HepG2 (cell line): Measurements from ENCODE around the gene RPGRIP1. TPM values are rescaled to one million over a fixed set of nuclear protein-coding genes. Genes with fewer than 3 reads are reported as not detected.

Experiments used
- GABPA ChIP-seq, 2 experiments: IDR thresholded peaks; 2 replicates each; pipeline ENCODE4 v1.6.1; 2011 to 2016; ENCODE audit warnings: low read depth in 2 of 2, low read length in 1 of 2, missing biosample characterization in 1 of 2, missing genetic modification characterization in 1 of 2
- HOXA7 ChIP-seq: sonication (generic); formaldehyde crosslinking; IDR thresholded peaks from 2 replicates; pipeline ENCODE4 v1.8.1; 2022; ENCODE audit warnings: mild to moderate bottlenecking, missing genetic modification reagents, moderate library complexity
- JUNB ChIP-seq: sonication (generic); formaldehyde crosslinking; IDR thresholded peaks from 2 replicates; pipeline ENCODE4 v1.8.0; 2022; ENCODE audit warnings: missing genetic modification reagents, mild to moderate bottlenecking, borderline replicate concordance
- MAFF ChIP-seq: IDR thresholded peaks from 2 replicates; pipeline ENCODE4 v1.6.1; 2011; ENCODE audit warnings: low read depth, low read length, improper control_type of control experiment
- MAFG ChIP-seq: sonication (generic); formaldehyde crosslinking; IDR thresholded peaks from 2 replicates; pipeline ENCODE4 v1.5.1; 2020; ENCODE audit warnings: mild to moderate bottlenecking, missing genetic modification reagents
- NONO ChIP-seq, 2 experiments: fragments of 450-650 bp in 1 of 2; sonication (generic) in 1 of 2; formaldehyde crosslinking in 1 of 2; IDR thresholded peaks in 1 of 2; conservative IDR thresholded peaks in 1 of 2; 2 replicates each; pipeline versions ENCODE4 v1.6.1 to v1.8.0; 2017 to 2022; ENCODE audit warnings: mild to moderate bottlenecking in 1 of 2, missing genetic modification reagents in 1 of 2, moderate library complexity in 1 of 2
- POGK ChIP-seq: sonication (generic); formaldehyde crosslinking; conservative IDR thresholded peaks from 2 replicates; pipeline ENCODE4 v1.8.0; 2022; ENCODE audit warnings: mild to moderate bottlenecking, moderate library complexity, missing genetic modification reagents
- RFXAP ChIP-seq: sonication (generic); formaldehyde crosslinking; IDR thresholded peaks from 2 replicates; pipeline ENCODE4 v1.4.0; 2020; ENCODE audit warnings: missing genetic modification reagents, borderline replicate concordance
- RORA ChIP-seq: sonication (generic); formaldehyde crosslinking; IDR thresholded peaks from 2 replicates; pipeline ENCODE4 v1.5.0; 2020; ENCODE audit warnings: mild to moderate bottlenecking, missing genetic modification reagents, moderate library complexity
- SALL2 ChIP-seq: sonication (generic); formaldehyde crosslinking; IDR thresholded peaks from 2 replicates; pipeline ENCODE4 v1.8.1; 2023; ENCODE audit warnings: mild to moderate bottlenecking, missing genetic modification reagents, inconsistent platforms
- ZBTB2 ChIP-seq: sonication (generic); formaldehyde crosslinking; IDR thresholded peaks from 2 replicates; pipeline ENCODE4 v1.8.0; 2022; ENCODE audit warnings: low read depth, missing genetic modification reagents
- ZFP41 ChIP-seq: sonication (generic); formaldehyde crosslinking; IDR thresholded peaks from 2 replicates; pipeline ENCODE4 v1.4.0; 2020; ENCODE audit warnings: mild to moderate bottlenecking, missing genetic modification reagents, borderline replicate concordance
- ZFY ChIP-seq: sonication (generic); formaldehyde crosslinking; IDR thresholded peaks from 2 replicates; pipeline ENCODE4 v1.4.0; 2020; ENCODE audit warnings: missing genetic modification reagents
- ZNF230 ChIP-seq: sonication (generic); formaldehyde crosslinking; IDR thresholded peaks from 2 replicates; pipeline ENCODE4 v1.4.0; 2020; ENCODE audit warnings: mild to moderate bottlenecking, missing genetic modification reagents
- ZNF3 ChIP-seq: IDR thresholded peaks from 2 replicates; pipeline ENCODE4 v1.7.0; 2017; ENCODE audit warnings: inconsistent platforms
- ZNF547 ChIP-seq: sonication (generic); formaldehyde crosslinking; IDR thresholded peaks from 2 replicates; pipeline ENCODE4 v1.5.1; 2020; ENCODE audit warnings: mild to moderate bottlenecking, missing genetic modification reagents
- ZNF782 ChIP-seq: sonication (generic); formaldehyde crosslinking; IDR thresholded peaks from 2 replicates; pipeline ENCODE4 v1.4.0; 2020; ENCODE audit warnings: missing genetic modification reagents, mild to moderate bottlenecking, borderline replicate concordance
- ZNF83 ChIP-seq: sonication (generic); formaldehyde crosslinking; IDR thresholded peaks from 2 replicates; pipeline ENCODE4 v1.4.0; 2020; ENCODE audit warnings: missing genetic modification reagents, mild to moderate bottlenecking, borderline replicate concordance
- ZZZ3 ChIP-seq: sonication (generic); formaldehyde crosslinking; IDR thresholded peaks from 2 replicates; pipeline ENCODE4 v1.4.0; 2020; ENCODE audit warnings: missing genetic modification reagents, mild to moderate bottlenecking, borderline replicate concordance
- polyA plus RNA-seq, 8 experiments: library from polyadenylated mRNA; depleted of rRNA in 3 of 8; stranded (reverse) in 7 of 8; unstranded in 1 of 8; fragments of >200 nt; fragmentation: Illumina TruSeq in 4 of 8; extraction: Trizol in 4 of 8; gene quantifications; 2 replicates each; pipeline versions ENCODE4 v1.2.1 to v1.2.3, GENCODE V29; 2011 to 2016; ENCODE audit warnings: low read depth in 4 of 8, missing spikeins in 1 of 8, mixed read lengths in 1 of 8; ENCODE audit not compliant: insufficient read depth in 1 of 8
- total RNA-seq, 5 experiments: library from RNA; depleted of rRNA; stranded (reverse); fragments of >200 nt; fragmentation: Illumina TruSeq; extraction: Trizol; gene quantifications; 2 replicates each; pipeline ENCODE4 v1.2.3, GENCODE V29; 2016; ENCODE audit warnings: low read depth in 1 of 5
- TF ChIP-seq, protein P1 (sequence below): sonication (generic); formaldehyde crosslinking; IDR thresholded peaks from 2 replicates; pipeline ENCODE4 v1.9.0; 2021; ENCODE audit warnings: missing genetic modification reagents, borderline replicate concordance
- TF ChIP-seq, protein P2 (sequence below): sonication (generic); formaldehyde crosslinking; IDR thresholded peaks from 2 replicates; pipeline ENCODE4 v1.4.0; 2020; ENCODE audit warnings: missing genetic modification reagents

RPGRIP1 gene
- total and polyA plus RNA-seq, 2 of the 13 experiments (the other 11 are each of a cell fraction or from before 2014, with no cell fraction given): 0.13 to 1.1 TPM

GRCh38 chr14:21308479-21309237 is 28.8 kb downstream of the RPGRIP1 start (continued):
- TF ChIP-seq SALL2: peak; percentile 56; the same call in 1 of the 2 replicates
- TF ChIP-seq, protein P1, sequence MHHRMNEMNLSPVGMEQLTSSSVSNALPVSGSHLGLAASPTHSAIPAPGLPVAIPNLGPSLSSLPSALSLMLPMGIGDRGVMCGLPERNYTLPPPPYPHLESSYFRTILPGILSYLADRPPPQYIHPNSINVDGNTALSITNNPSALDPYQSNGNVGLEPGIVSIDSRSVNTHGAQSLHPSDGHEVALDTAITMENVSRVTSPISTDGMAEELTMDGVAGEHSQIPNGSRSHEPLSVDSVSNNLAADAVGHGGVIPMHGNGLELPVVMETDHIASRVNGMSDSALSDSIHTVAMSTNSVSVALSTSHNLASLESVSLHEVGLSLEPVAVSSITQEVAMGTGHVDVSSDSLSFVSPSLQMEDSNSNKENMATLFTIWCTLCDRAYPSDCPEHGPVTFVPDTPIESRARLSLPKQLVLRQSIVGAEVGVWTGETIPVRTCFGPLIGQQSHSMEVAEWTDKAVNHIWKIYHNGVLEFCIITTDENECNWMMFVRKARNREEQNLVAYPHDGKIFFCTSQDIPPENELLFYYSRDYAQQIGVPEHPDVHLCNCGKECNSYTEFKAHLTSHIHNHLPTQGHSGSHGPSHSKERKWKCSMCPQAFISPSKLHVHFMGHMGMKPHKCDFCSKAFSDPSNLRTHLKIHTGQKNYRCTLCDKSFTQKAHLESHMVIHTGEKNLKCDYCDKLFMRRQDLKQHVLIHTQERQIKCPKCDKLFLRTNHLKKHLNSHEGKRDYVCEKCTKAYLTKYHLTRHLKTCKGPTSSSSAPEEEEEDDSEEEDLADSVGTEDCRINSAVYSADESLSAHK (CRISPR knock-in tag): no peak
- no peak for TF ChIP-seq ZFP41 (CRISPR knock-in tag)
- TF ChIP-seq ZZZ3: no peak
- TF ChIP-seq, protein P2, sequence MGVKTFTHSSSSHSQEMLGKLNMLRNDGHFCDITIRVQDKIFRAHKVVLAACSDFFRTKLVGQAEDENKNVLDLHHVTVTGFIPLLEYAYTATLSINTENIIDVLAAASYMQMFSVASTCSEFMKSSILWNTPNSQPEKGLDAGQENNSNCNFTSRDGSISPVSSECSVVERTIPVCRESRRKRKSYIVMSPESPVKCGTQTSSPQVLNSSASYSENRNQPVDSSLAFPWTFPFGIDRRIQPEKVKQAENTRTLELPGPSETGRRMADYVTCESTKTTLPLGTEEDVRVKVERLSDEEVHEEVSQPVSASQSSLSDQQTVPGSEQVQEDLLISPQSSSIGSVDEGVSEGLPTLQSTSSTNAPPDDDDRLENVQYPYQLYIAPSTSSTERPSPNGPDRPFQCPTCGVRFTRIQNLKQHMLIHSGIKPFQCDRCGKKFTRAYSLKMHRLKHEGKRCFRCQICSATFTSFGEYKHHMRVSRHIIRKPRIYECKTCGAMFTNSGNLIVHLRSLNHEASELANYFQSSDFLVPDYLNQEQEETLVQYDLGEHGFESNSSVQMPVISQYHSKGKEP: 0 out of 2 replicates have a peak, but pooled peaks have one; percentile 11
- peak; percentile 43; the same call in 1 of the 2 replicates for TF ChIP-seq ZFY (CRISPR knock-in tag)
- 0 out of 2 replicates have a peak, but pooled peaks have one; percentile 4 for TF ChIP-seq MAFF
- TF ChIP-seq RORA (CRISPR knock-in tag): no peak
- no peak for TF ChIP-seq ZNF83 (CRISPR knock-in tag)
- TF ChIP-seq ZNF782 (CRISPR knock-in tag): 0 out of 2 replicates have a peak, but pooled peaks have one; percentile 43
- TF ChIP-seq HOXA7: no peak
- no peak for TF ChIP-seq NONO (IDR thresholded peaks at IDR 0.05)
- TF ChIP-seq NONO (CRISPR knock-in tag; conservative IDR thresholded peaks at IDR 0.05): no peak
- no peak for TF ChIP-seq ZNF230 (CRISPR knock-in tag)
- TF ChIP-seq JUNB (CRISPR knock-in tag): no peak
- TF ChIP-seq MAFG (CRISPR knock-in tag): no peak
- TF ChIP-seq RFXAP (CRISPR knock-in tag): peak; percentile 82
- TF ChIP-seq ZNF3 (CRISPR knock-in tag): 0 out of 2 replicates have a peak, but pooled peaks have one; percentile 36
- peak; percentile 48; the same call in 1 of the 2 replicates for TF ChIP-seq POGK (CRISPR knock-in tag)
- no peak for TF ChIP-seq ZBTB2 (CRISPR knock-in tag)
- TF ChIP-seq GABPA (IDR thresholded peaks at IDR 0.05; ENCODE audit: low read depth, low read length): no peak
- peak; percentile 76 for TF ChIP-seq GABPA (CRISPR knock-in tag; IDR thresholded peaks at IDR 0.05; ENCODE audit: low read depth)
- TF ChIP-seq ZNF547 (CRISPR knock-in tag): peak; percentile 44; the same call in 1 of the 2 replicates
